Measurements from ENCODE around the gene RRAD.

- TF ChIP-seq EZH2 (IDR thresholded peaks at IDR 0.05; ENCODE audit: borderline replicate concordance, low read depth, low read length, severe bottlenecking): no peak
- no peak for TF ChIP-seq CTCF (IDR thresholded peaks at IDR 0.05; ENCODE audit: borderline replicate concordance, extremely low read depth, low read length, poor library complexity, severe bottlenecking)
Measured at GRCh38 chr16:66973716-66974115, 48.4 kb upstream of the RRAD start.
